ENCODE data around the gene PHACTR1. TPM values are rescaled to one million over a fixed set of nuclear protein-coding genes. Genes with fewer than 3 reads are reported as not detected.

PHACTR1 gene
- total and polyA plus RNA-seq, 2 of the 4 experiments (the other 2 are of a cell fraction) = not detected

DNA sequence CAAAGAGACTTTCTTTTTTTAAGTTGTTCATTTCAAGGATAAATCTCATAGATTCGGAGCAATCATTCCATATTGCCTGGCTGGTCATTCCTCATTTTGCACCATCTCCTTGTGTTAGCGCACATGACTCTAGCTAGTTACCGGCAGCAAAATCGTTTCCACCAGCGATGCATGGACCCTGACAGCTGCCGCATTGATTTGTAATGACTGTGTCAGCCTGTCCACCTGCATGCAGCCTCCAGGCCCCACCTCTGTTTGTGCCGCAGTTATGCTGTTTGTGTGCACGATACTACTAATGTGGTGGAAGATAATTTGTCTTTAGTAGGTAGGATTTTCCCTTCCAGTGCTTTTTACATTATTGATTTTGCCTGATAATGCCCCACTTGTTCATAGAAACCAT is 447.7 kb downstream of the PHACTR1 start:
- H4K91ac ChIP-seq (ENCODE audit: insufficient read depth, low read depth, low read length) = no peak overlapping the region
- intact Hi-C loops (cut with micrococcal nuclease) = no loop called here
- H4K20me1 ChIP-seq (ENCODE audit: insufficient read depth, low read length) = no peaks in the 10 kb centered on the region
- no peak overlapping the region for H3K56ac ChIP-seq (ENCODE audit: extremely low read depth, insufficient read depth, low read length)
- no peak overlapping the region for H4K5ac ChIP-seq (ENCODE audit: low read depth, low read length)
- H3K4ac ChIP-seq (ENCODE audit: low read depth, low read length) = no peak overlapping the region
- H2BK20ac ChIP-seq (ENCODE audit: low read depth, low read length) = no peak overlapping the region
- 60% methylated on average over 3 of the region's 8 CpGs; no CpG with 5 or more reads in 1 of the 2 experiments for WGBS, 2 experiments (ENCODE audit: extremely low coverage in 2 of 2, insufficient read length in 1 of 2)
- no peak overlapping the region for H3K27ac ChIP-seq (ENCODE audit: insufficient read depth, low read length)
- H3K36me3 ChIP-seq (ENCODE audit: control insufficient read depth, insufficient read depth, low read length) = no peaks in the 10 kb centered on the region
- no peak overlapping the region for H2BK120ac ChIP-seq (ENCODE audit: low read depth, low read length)
- no peak overlapping the region for H3K14ac ChIP-seq (replicated peaks; ENCODE audit: low read depth, low read length)
- in situ Hi-C loops (cut with MboI; ENCODE audit: low sequenced_read_pairs) = no loop called here
- H3K4me3 ChIP-seq (ENCODE audit: insufficient read depth, low read depth, low read length) = no peak overlapping the region
- CTCF ChIA-PET = interaction anchor here (0.6 kb wide), 1 partner anchor 372 kb away, joined by 3 read pairs; no protein-coding TSS in a partner anchor
- H3K4me2 ChIP-seq (ENCODE audit: low read depth, low read length) = no peak overlapping the region
- dilution Hi-C loops (cut with HindIII; ENCODE audit: low sequenced_read_pairs, unreplicated experiment) = no loop called here
- no peak overlapping the region for H2AK5ac ChIP-seq (ENCODE audit: low read depth, low read length)
- DNase-seq (no peak), ATAC-seq (ENCODE audit: low read depth) (no peak)
- H3K9ac ChIP-seq (ENCODE audit: low read depth, low read length) = no peak overlapping the region
- H4K8ac ChIP-seq (ENCODE audit: low read depth in 2 of 2, low read length in 2 of 2) = no peak overlapping the region
- no peak overlapping the region for H2BK15ac ChIP-seq (ENCODE audit: low read depth, low read length)
- no peak overlapping the region for H3K23ac ChIP-seq (ENCODE audit: low read depth, low read length)
- no TSS peak for BruUV-seq (replicated peaks)
- H2AFZ ChIP-seq (replicated peaks; ENCODE audit: low read length, poor library complexity) = no peak overlapping the region
- no peak overlapping the region for H3K18ac ChIP-seq (ENCODE audit: low read depth, low read length)
- no peaks in the 10 kb centered on the region; the same call in 1 of the 2 replicates for H3K27me3 ChIP-seq (ENCODE audit: control insufficient read depth, insufficient read depth, low read length)
- TF ChIP-seq MAZ (IDR thresholded peaks at IDR 0.05; ENCODE audit: borderline replicate concordance, low read depth, low read length) (no peak), NFE2L2 (IDR thresholded peaks at IDR 0.05; ENCODE audit: low read depth, low read length) (no peak), RFX5 (IDR thresholded peaks at IDR 0.05; ENCODE audit: low read depth, low read length) (no peak), MAFK (IDR thresholded peaks at IDR 0.05; ENCODE audit: low read depth, low read length) (no peak), RAD21 (IDR thresholded peaks at IDR 0.05; ENCODE audit: low read length) (no peak), BHLHE40 (IDR thresholded peaks at IDR 0.05; ENCODE audit: low read depth, low read length) (no peak), POLR2A (IDR thresholded peaks at IDR 0.05; ENCODE audit: low read depth, low read length) (no peak), MXI1 (IDR thresholded peaks at IDR 0.05; ENCODE audit: borderline replicate concordance, low read depth, low read length) (no peak), SMC3 (IDR thresholded peaks at IDR 0.05; ENCODE audit: low read depth, low read length) (no peak), USF2 (IDR thresholded peaks at IDR 0.05; ENCODE audit: low read depth, low read length) (no peak), CEBPB (IDR thresholded peaks at IDR 0.05; ENCODE audit: low read depth, low read length) (no peak), RCOR1 (IDR thresholded peaks at IDR 0.05; ENCODE audit: insufficient replicate concordance, low read length) (no peak), CHD1 (IDR thresholded peaks at IDR 0.05; ENCODE audit: low read depth, low read length) (no peak), FOS (IDR thresholded peaks at IDR 0.05; ENCODE audit: low read depth, low read length) (no peak)
- TF ChIP-seq, protein P1, sequence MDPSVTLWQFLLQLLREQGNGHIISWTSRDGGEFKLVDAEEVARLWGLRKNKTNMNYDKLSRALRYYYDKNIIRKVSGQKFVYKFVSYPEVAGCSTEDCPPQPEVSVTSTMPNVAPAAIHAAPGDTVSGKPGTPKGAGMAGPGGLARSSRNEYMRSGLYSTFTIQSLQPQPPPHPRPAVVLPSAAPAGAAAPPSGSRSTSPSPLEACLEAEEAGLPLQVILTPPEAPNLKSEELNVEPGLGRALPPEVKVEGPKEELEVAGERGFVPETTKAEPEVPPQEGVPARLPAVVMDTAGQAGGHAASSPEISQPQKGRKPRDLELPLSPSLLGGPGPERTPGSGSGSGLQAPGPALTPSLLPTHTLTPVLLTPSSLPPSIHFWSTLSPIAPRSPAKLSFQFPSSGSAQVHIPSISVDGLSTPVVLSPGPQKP (IDR thresholded peaks at IDR 0.05; ENCODE audit: borderline replicate concordance, low read depth, low read length) = no peak
- TF ChIP-seq, protein P2, sequence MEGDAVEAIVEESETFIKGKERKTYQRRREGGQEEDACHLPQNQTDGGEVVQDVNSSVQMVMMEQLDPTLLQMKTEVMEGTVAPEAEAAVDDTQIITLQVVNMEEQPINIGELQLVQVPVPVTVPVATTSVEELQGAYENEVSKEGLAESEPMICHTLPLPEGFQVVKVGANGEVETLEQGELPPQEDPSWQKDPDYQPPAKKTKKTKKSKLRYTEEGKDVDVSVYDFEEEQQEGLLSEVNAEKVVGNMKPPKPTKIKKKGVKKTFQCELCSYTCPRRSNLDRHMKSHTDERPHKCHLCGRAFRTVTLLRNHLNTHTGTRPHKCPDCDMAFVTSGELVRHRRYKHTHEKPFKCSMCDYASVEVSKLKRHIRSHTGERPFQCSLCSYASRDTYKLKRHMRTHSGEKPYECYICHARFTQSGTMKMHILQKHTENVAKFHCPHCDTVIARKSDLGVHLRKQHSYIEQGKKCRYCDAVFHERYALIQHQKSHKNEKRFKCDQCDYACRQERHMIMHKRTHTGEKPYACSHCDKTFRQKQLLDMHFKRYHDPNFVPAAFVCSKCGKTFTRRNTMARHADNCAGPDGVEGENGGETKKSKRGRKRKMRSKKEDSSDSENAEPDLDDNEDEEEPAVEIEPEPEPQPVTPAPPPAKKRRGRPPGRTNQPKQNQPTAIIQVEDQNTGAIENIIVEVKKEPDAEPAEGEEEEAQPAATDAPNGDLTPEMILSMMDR (conservative IDR thresholded peaks at IDR 0.05; ENCODE audit: low read depth, low read length) = no peak
- no peaks in the 10 kb centered on the region for H3K9me3 ChIP-seq (ENCODE audit: control insufficient read depth, insufficient read depth, low read length)
- no peaks in the 10 kb centered on the region for H3K79me1 ChIP-seq (ENCODE audit: low read depth in 1 of 2, low read length in 2 of 2)
- H2BK5ac ChIP-seq (ENCODE audit: low read depth, low read length, poor library complexity, severe bottlenecking) = no peak overlapping the region
- POLR2A ChIA-PET (ENCODE audit: unreplicated experiment) = no interaction called here
- no peaks in the 10 kb centered on the region for H3K9me1 ChIP-seq (ENCODE audit: insufficient read depth, low read length)
- no peak overlapping the region for H2AK9ac ChIP-seq (replicated peaks; ENCODE audit: low read depth, low read length, poor library complexity)
- no peaks in the 10 kb centered on the region for H3K4me1 ChIP-seq (ENCODE audit: control insufficient read depth, insufficient read depth, low read length)
